ENCODE data around the gene VANGL1. TPM values are rescaled to one million over a fixed set of nuclear protein-coding genes. Genes with fewer than 3 reads are reported as not detected.

VANGL1 gene
- total and polyA plus RNA-seq, 2 of the 13 experiments (the other 11 are each of a cell fraction or from before 2014, with no cell fraction given), result 5.3 to 9.4 TPM

- no peak overlapping the region for H3K4me3 ChIP-seq (replicated peaks in 1 of 3; ENCODE audit: insufficient read depth in 1 of 3, low read depth in 2 of 3, low read length in 3 of 3)
- H3K79me2 ChIP-seq (ENCODE audit: insufficient read depth, low read length), result no peaks in the 10 kb centered on the region
- H3K27me3 ChIP-seq (ENCODE audit: control insufficient read depth in 1 of 2, insufficient read depth in 2 of 2, low read length in 2 of 2), result no peaks in the 10 kb centered on the region
- WGBS (ENCODE audit: low lambda C conversion rate), result 100% methylated on average over 6 of the region's 8 CpGs
- in situ Hi-C loops (cut with HindIII; ENCODE audit: extremely low pct_ligation_motif_present, low pct_unique_long_range_greater_than_20kb) (no loop called here), intact Hi-C loops (cut with micrococcal nuclease; ENCODE audit: unreplicated experiment) (no loop called here)
- H4K20me1 ChIP-seq (ENCODE audit: insufficient read depth, low read length), result no peaks in the 10 kb centered on the region
- FAIRE-seq (no peak), ATAC-seq (no peak), DNase-seq (ENCODE audit: low spot score) (no peak)
- no peak overlapping the region for H2AFZ ChIP-seq (ENCODE audit: low read length)
- peaks cover 2 to 23% of the 10 kb centered on the region in 2 experiments; a peak in 4 of 5 replicates for H3K36me3 ChIP-seq (replicated peaks in 1 of 2; ENCODE audit: control insufficient read depth in 1 of 2, insufficient read depth in 2 of 2, low read length in 2 of 2)
- CTCF ChIA-PET (ENCODE audit: low intra/inter-chr PET ratio, low total read pairs), result no interaction called here
- POLR2A ChIA-PET, result no interaction called here
- BruUV-seq (replicated peaks), result no TSS peak
- TF ChIP-seq ZSCAN20 (CRISPR knock-in tag; IDR thresholded peaks at IDR 0.05; ENCODE audit: borderline replicate concordance), result no peak
- no peak for TF ChIP-seq MIER3 (CRISPR knock-in tag; IDR thresholded peaks at IDR 0.05; ENCODE audit: borderline replicate concordance)
- no peak for TF ChIP-seq SRSF4 (IDR thresholded peaks at IDR 0.05; ENCODE audit: low read depth, low read length, poor library complexity, severe bottlenecking)
- TF ChIP-seq XBP1 (CRISPR knock-in tag; IDR thresholded peaks at IDR 0.05), result no peak
- TF ChIP-seq ZFAT (CRISPR knock-in tag; conservative IDR thresholded peaks at IDR 0.05), result no peak
- no peak for TF ChIP-seq PHF5A (CRISPR knock-in tag; IDR thresholded peaks at IDR 0.05; ENCODE audit: low read depth, unreplicated experiment)
- TF ChIP-seq TBX2 (CRISPR knock-in tag; IDR thresholded peaks at IDR 0.05; ENCODE audit: borderline replicate concordance), result no peak
- TF ChIP-seq ZNF674 (CRISPR knock-in tag; IDR thresholded peaks at IDR 0.05; ENCODE audit: low read depth), result no peak
- TF ChIP-seq TIGD3 (CRISPR knock-in tag; IDR thresholded peaks at IDR 0.05; ENCODE audit: borderline replicate concordance), result no peak
- TF ChIP-seq HIVEP1 (CRISPR knock-in tag; IDR thresholded peaks at IDR 0.05), result no peak
- TF ChIP-seq ZNF605 (CRISPR knock-in tag; IDR thresholded peaks at IDR 0.05), result no peak
- no peak for TF ChIP-seq SMARCE1 (IDR thresholded peaks at IDR 0.05; ENCODE audit: borderline replicate concordance)
- no peak for TF ChIP-seq DPF2 (CRISPR knock-in tag; IDR thresholded peaks at IDR 0.05; ENCODE audit: borderline replicate concordance, low read depth)
- no peak for TF ChIP-seq FOSL2 (CRISPR knock-in tag; IDR thresholded peaks at IDR 0.05)
- TF ChIP-seq TEAD3 (CRISPR knock-in tag; optimal IDR thresholded peaks at IDR 0.05; ENCODE audit: borderline replicate concordance), result no peak
- no peaks in the 10 kb centered on the region for H3K9me3 ChIP-seq (ENCODE audit: low read length)
- H3K9ac ChIP-seq (ENCODE audit: insufficient read depth, low read depth, low read length), result no peak overlapping the region
- no peak overlapping the region for H3K27ac ChIP-seq (ENCODE audit: extremely low read length, insufficient read depth, low read length)
- H3K4me2 ChIP-seq (ENCODE audit: low read depth, low read length), result no peak overlapping the region
- H3K4me1 ChIP-seq (ENCODE audit: insufficient read depth, low read length), result no peaks in the 10 kb centered on the region
Measured at GRCh38 chr1:115679141-115679611, 37.4 kb downstream of the VANGL1 start.
